H1 (cell line): Measurements from ENCODE around the gene HMCN2. TPM values are rescaled to one million over a fixed set of nuclear protein-coding genes. Genes with fewer than 3 reads are reported as not detected.

Experiments
- CTCF ChIA-PET: fragments of 300-600 bp; sonication (Branson Sonifier 250); formaldehyde crosslinking; loops from one replicate; lab custom pipeline; 2021; ENCODE audit not compliant: partially characterized antibody; lab: Charles Lee
- POLR2A ChIA-PET: fragments of 300-600 bp; sonication (Branson Sonifier 250); formaldehyde crosslinking; loops from one replicate; lab custom pipeline; 2021; ENCODE audit warnings: inconsistent platforms; ENCODE audit not compliant: partially characterized antibody; lab: Charles Lee
- DNase-seq, 2 experiments: peaks; one replicate each; pipeline versions ENCODE4 v3.0.0 to v3.0.0-alpha.2; 2010 to 2022; ENCODE audit warnings: low spot score in 2 of 2, low read depth in 1 of 2, mixed read lengths in 1 of 2
- FAIRE-seq: peaks from 2 replicates; lab custom pipeline; 2011; peaks lifted over from hg19 to GRCh38; lab: Jason Lieb, UNC
- H2AFZ ChIP-seq: 2 replicates; pipeline ENCODE4 v1.8.1; 2012; ENCODE audit warnings: low read length, inconsistent platforms
- H2AK5ac ChIP-seq: 2 replicates; pipeline ENCODE4 v1.6.1; 2013; ENCODE audit warnings: low read depth, low read length
- H2BK120ac ChIP-seq: replicated peaks from 2 replicates; pipeline ENCODE3; 2013; ENCODE audit warnings: low read depth, low read length, inconsistent platforms
- H2BK12ac ChIP-seq: 2 replicates; pipeline ENCODE4 v1.6.1; 2013; ENCODE audit warnings: low read depth, low read length
- H2BK15ac ChIP-seq: 2 replicates; pipeline ENCODE4 v1.6.1; 2013; ENCODE audit warnings: low read length
- H2BK20ac ChIP-seq: 2 replicates; pipeline ENCODE4 v1.6.1; 2013; ENCODE audit warnings: low read length
- H2BK5ac ChIP-seq: 2 replicates; pipeline ENCODE4 v1.6.1; 2013; ENCODE audit warnings: low read depth, low read length
- H3K14ac ChIP-seq: 2 replicates; pipeline ENCODE4 v1.6.1; 2013; ENCODE audit warnings: inconsistent platforms; ENCODE audit not compliant: insufficient read length
- H3K18ac ChIP-seq: 2 replicates; pipeline ENCODE4 v1.6.1; 2013; ENCODE audit warnings: low read length; ENCODE audit errors: extremely low read depth
- H3K23ac ChIP-seq: 2 replicates; pipeline ENCODE4 v1.6.1; 2013; ENCODE audit warnings: inconsistent platforms; ENCODE audit not compliant: insufficient read length
- H3K23me2 ChIP-seq: 2 replicates; pipeline ENCODE4 v1.6.1; 2013; ENCODE audit warnings: low read depth, low read length
- H3K27ac ChIP-seq: 2 replicates; pipeline ENCODE4 v1.6.1; 2011; ENCODE audit warnings: low read depth, low read length, inconsistent platforms
- H3K27me3 ChIP-seq, 4 experiments: replicated peaks in 1 of 4; 1 replicate in 1 of 4; 2 replicates in 3 of 4; pipeline versions ENCODE4 v1.6.1 to v1.8.1; 2011 to 2013; ENCODE audit warnings: low read length in 3 of 4, mild to moderate bottlenecking in 3 of 4, inconsistent platforms in 2 of 4, mixed read lengths in 2 of 4, moderate library complexity in 1 of 4; ENCODE audit not compliant: control insufficient read depth in 3 of 4, insufficient read depth in 3 of 4; ENCODE audit errors: extremely low read depth in 1 of 4
- H3K36me3 ChIP-seq, 4 experiments: 2 replicates each; pipeline versions ENCODE4 v1.6.1 to v1.8.1; 2011 to 2013; ENCODE audit warnings: mild to moderate bottlenecking in 4 of 4, low read length in 3 of 4, moderate library complexity in 2 of 4, control low read depth in 1 of 4, inconsistent platforms in 1 of 4; ENCODE audit not compliant: insufficient read depth in 4 of 4, control insufficient read depth in 2 of 4
- H3K4ac ChIP-seq: replicated peaks from 2 replicates; pipeline ENCODE3; 2013; ENCODE audit warnings: low read length, low read depth, mixed read lengths, inconsistent platforms; ENCODE audit not compliant: insufficient read length
- H3K4me1 ChIP-seq, 4 experiments: replicated peaks in 1 of 4; 1 replicate in 1 of 4; 2 replicates in 3 of 4; pipeline versions ENCODE4 v1.6.1 to v1.8.1; 2011 to 2013; ENCODE audit warnings: low read length in 3 of 4, inconsistent platforms in 2 of 4, mixed read lengths in 1 of 4; ENCODE audit not compliant: insufficient read depth in 4 of 4, control insufficient read depth in 3 of 4
- H3K4me2 ChIP-seq, 2 experiments: 2 replicates each; pipeline versions ENCODE4 v1.6.1 to v1.8.1; 2011 to 2013; ENCODE audit warnings: low read depth in 2 of 2, low read length in 2 of 2, control low read depth in 1 of 2, inconsistent platforms in 1 of 2, mild to moderate bottlenecking in 1 of 2; ENCODE audit not compliant: insufficient read depth in 1 of 2
- H3K4me3 ChIP-seq, 4 experiments: fragments of 200-600, 300-600 bp in 1 of 4; sonication (generic), shearing (Covaris generic), sonication (Bioruptor Twin) in 1 of 4; 2 replicates each; pipeline versions ENCODE4 v1.5.1 to v1.8.1; 2011 to 2016; ENCODE audit warnings: low read length in 4 of 4, low read depth in 3 of 4, control low read depth in 2 of 4, inconsistent platforms in 2 of 4, mild to moderate bottlenecking in 2 of 4, mixed read lengths in 1 of 4, moderate library complexity in 1 of 4; ENCODE audit not compliant: insufficient read depth in 2 of 4; ENCODE audit errors: extremely low read depth in 1 of 4
- H3K56ac ChIP-seq: replicated peaks from 2 replicates; pipeline ENCODE3; 2013; ENCODE audit warnings: low read depth, mild to moderate bottlenecking, mixed read lengths, low read length, inconsistent platforms; ENCODE audit not compliant: insufficient read length
- H3K79me1 ChIP-seq: 2 replicates; pipeline ENCODE4 v1.6.1; 2013; ENCODE audit warnings: low read depth, low read length, control low read depth
- H3K79me2 ChIP-seq, 2 experiments: 2 replicates each; pipeline versions ENCODE4 v1.6.1 to v1.8.1; 2012 to 2013; ENCODE audit warnings: low read length in 2 of 2, mild to moderate bottlenecking in 2 of 2, inconsistent platforms in 1 of 2; ENCODE audit not compliant: insufficient read depth in 2 of 2, control insufficient read depth in 1 of 2
- H3K9ac ChIP-seq, 4 experiments: replicated peaks in 1 of 4; 1 replicate in 1 of 4; 2 replicates in 3 of 4; pipeline versions ENCODE4 v1.6.1 to v1.8.1; 2011 to 2013; ENCODE audit warnings: low read depth in 3 of 4, low read length in 3 of 4, control low read depth in 2 of 4, mild to moderate bottlenecking in 2 of 4, moderate library complexity in 2 of 4, inconsistent platforms in 1 of 4; ENCODE audit errors: extremely low read depth in 1 of 4
- H3K9me3 ChIP-seq, 2 experiments: 2 replicates each; pipeline versions ENCODE4 v1.6.1 to v1.8.1; 2012 to 2013; ENCODE audit warnings: mild to moderate bottlenecking in 2 of 2, moderate library complexity in 2 of 2, control low read depth in 1 of 2, inconsistent platforms in 1 of 2, low read depth in 1 of 2, low read length in 1 of 2, mixed read lengths in 1 of 2; ENCODE audit not compliant: insufficient read depth in 2 of 2
- H4K20me1 ChIP-seq, 2 experiments: replicated peaks in 1 of 2; 2 replicates each; pipeline versions ENCODE3 to v1.8.1; 2011 to 2013; ENCODE audit warnings: inconsistent platforms in 2 of 2, low read length in 2 of 2, mild to moderate bottlenecking in 1 of 2; ENCODE audit not compliant: insufficient read depth in 2 of 2, control insufficient read depth in 1 of 2
- H4K5ac ChIP-seq: 2 replicates; pipeline ENCODE4 v1.6.1; 2013; ENCODE audit warnings: low read length, low read depth, mixed read lengths, inconsistent platforms; ENCODE audit not compliant: insufficient read length
- H4K8ac ChIP-seq: 2 replicates; pipeline ENCODE4 v1.8.0; 2013; ENCODE audit warnings: mild to moderate bottlenecking, moderate library complexity, low read length, inconsistent platforms; ENCODE audit not compliant: insufficient read depth; ENCODE audit errors: extremely low read depth
- H4K91ac ChIP-seq: replicated peaks from 2 replicates; pipeline ENCODE3; 2013; ENCODE audit warnings: low read length, mixed read lengths, inconsistent platforms; ENCODE audit not compliant: insufficient read length
- ASH2L ChIP-seq: fragments of 200-600, 300-600 bp; sonication (generic); IDR thresholded peaks from one replicate; pipeline ENCODE4 v1.7.1; 2017; ENCODE audit warnings: low read length
- BRCA1 ChIP-seq: IDR thresholded peaks from 2 replicates; pipeline ENCODE4 v1.6.1; 2012; ENCODE audit warnings: low read depth, low read length, improper control_type of control experiment
- CEBPB ChIP-seq: IDR thresholded peaks from 2 replicates; pipeline ENCODE4 v1.6.1; 2012; ENCODE audit warnings: low read depth, low read length
- SIN3A ChIP-seq, 2 experiments: IDR thresholded peaks in 1 of 2; conservative IDR thresholded peaks in 1 of 2; 2 replicates each; pipeline ENCODE4 v1.6.1; 2011 to 2012; ENCODE audit warnings: low read length in 2 of 2, improper control_type of control experiment in 1 of 2, low read depth in 1 of 2, mild to moderate bottlenecking in 1 of 2
- SRF ChIP-seq: IDR thresholded peaks from 2 replicates; pipeline ENCODE4 v1.6.1; 2011; ENCODE audit warnings: mild to moderate bottlenecking, low read depth, low read length, moderate library complexity
- TBP ChIP-seq: IDR thresholded peaks from 2 replicates; pipeline ENCODE4 v1.6.1; 2011; ENCODE audit warnings: low read depth, low read length, improper control_type of control experiment
- ZNF274 ChIP-seq: IDR thresholded peaks from 2 replicates; pipeline ENCODE4 v1.7.0; 2012; ENCODE audit warnings: low read length, borderline replicate concordance; ENCODE audit errors: extremely low read depth
- WGBS, 2 experiments: shearing (Covaris generic) in 1 of 2; methylation state at CpG; one replicate each; pipeline versions ENCODE4 v1.1.6 to v1.1.7; 2013 to 2015; ENCODE audit warnings: low lambda C conversion rate in 2 of 2, mixed read lengths in 2 of 2, inconsistent platforms in 1 of 2, low coverage in 1 of 2, missing lambda C conversion rate in 1 of 2; ENCODE audit not compliant: insufficient replicate concordance in 2 of 2, insufficient coverage in 1 of 2, insufficient read length in 1 of 2; ENCODE audit errors: extremely low coverage in 1 of 2, missing lambda C conversion rate in 1 of 2; 5-methylcytosine and 5-hydroxymethylcytosine counted together
- polyA plus RNA-seq, 7 experiments: library from polyadenylated mRNA; depleted of rRNA in 3 of 7; stranded (reverse) in 5 of 7; unstranded in 2 of 7; fragments of >200 nt in 5 of 7; fragments of 200-250 nt in 2 of 7; gene quantifications; 1 replicate in 5 of 7; 2 replicates in 1 of 7; 4 replicates in 1 of 7; pipeline versions ENCODE4 v1.2.1 to v1.2.3, GENCODE V29; 2011 to 2013; ENCODE audit warnings: missing spikeins in 2 of 7, mixed read lengths in 2 of 7
- total RNA-seq: library from RNA; stranded (reverse); fragmentation: NEBNext Ultra II Directional; extraction: Animal tissue kit (Norgen Biotek cat#: 25700); gene quantifications from 2 replicates; pipeline ENCODE4 v1.2.1, GENCODE V29; 2021

Gene HMCN2
- total and polyA plus RNA-seq, 2 of the 8 experiments (the other 6 are each of a cell fraction or from before 2014, with no cell fraction given) = 5.0 to 9.1 TPM

- 81% methylated on average over 4 of the region's 4 CpGs; no CpG with 5 or more reads in 1 of the 2 experiments for whole genome bisulfite sequencing, 2 experiments
- DNase-seq = no peak
- TF ChIP-seq SIN3A (conservative IDR thresholded peaks at IDR 0.05 in 1 of 2, IDR thresholded peaks at IDR 0.05 in 1 of 2; ENCODE audit: low read depth in 1 of 2, low read length in 2 of 2) = no peak
- TF ChIP-seq TBP = no peak
- TF ChIP-seq ZNF274 = no peak
- TF ChIP-seq CEBPB = no peak
- TF ChIP-seq SRF = peak; percentile 13; the same call in 1 of the 2 replicates
- TF ChIP-seq ASH2L = no peak
- no peak for TF ChIP-seq BRCA1
- TF ChIP-seq, all 59 proteins: peak for 1
- Histone ChIP-seq H3K36me3 (no peaks in the 10 kb centered on the region), H2BK12ac (no peak overlapping the region), H3K23me2 (no peaks in the 10 kb centered on the region), H3K27ac (no peak overlapping the region), H3K4me2 (0 out of 4 replicates have a peak overlapping the region, but pooled peaks of 1 of the 2 experiments have one; percentile 10), H3K14ac (no peak overlapping the region), H3K4ac (no peak overlapping the region), H3K79me2 (no peaks in the 10 kb centered on the region), H2BK20ac (no peak overlapping the region), H2BK120ac (no peak overlapping the region), H3K4me3 (peak overlapping the region in 1 of 4 experiments; percentile 12; a peak in 1 of 8 replicates), H3K27me3 (no peaks in the 10 kb centered on the region), H4K20me1 (no peaks in the 10 kb centered on the region), H4K91ac (no peak overlapping the region), H3K9me3 (peaks cover 7 to 9% of the 10 kb centered on the region in 2 experiments), H4K8ac (no peak overlapping the region), H3K4me1 (peaks cover 0 to 2% (median under 1%) of the 10 kb centered on the region in 4 experiments; a peak in 3 of 7 replicates), H2BK15ac (no peak overlapping the region), H4K5ac (no peak overlapping the region), H3K9ac (no peak overlapping the region), H3K23ac (no peak overlapping the region), H2BK5ac (no peak overlapping the region), H2AK5ac (no peak overlapping the region), H3K56ac (no peak overlapping the region), H3K18ac (no peak overlapping the region; the same call in 1 of the 2 replicates), H3K79me1 (no peaks in the 10 kb centered on the region), H2AFZ (no peak overlapping the region)
- POLR2A ChIA-PET = interaction anchor here (0.8 to 1.0 kb wide), 2 partner anchors 21 to 34 kb away, joined by 3 read pairs; no protein-coding TSS in a partner anchor
- FAIRE-seq = peak; percentile 69
- CTCF ChIA-PET = interaction anchor here (0.6 to 3.0 kb wide), 4 partner anchors 8 to 276 kb away, joined by 3 to 17 read pairs (median 4); no protein-coding TSS in a partner anchor
These were observed 6.5 kb upstream of the HMCN2 start for GRCh38 chr9:130259044-130259443.
